ENCODE results near the gene UTP11.

DNA sequence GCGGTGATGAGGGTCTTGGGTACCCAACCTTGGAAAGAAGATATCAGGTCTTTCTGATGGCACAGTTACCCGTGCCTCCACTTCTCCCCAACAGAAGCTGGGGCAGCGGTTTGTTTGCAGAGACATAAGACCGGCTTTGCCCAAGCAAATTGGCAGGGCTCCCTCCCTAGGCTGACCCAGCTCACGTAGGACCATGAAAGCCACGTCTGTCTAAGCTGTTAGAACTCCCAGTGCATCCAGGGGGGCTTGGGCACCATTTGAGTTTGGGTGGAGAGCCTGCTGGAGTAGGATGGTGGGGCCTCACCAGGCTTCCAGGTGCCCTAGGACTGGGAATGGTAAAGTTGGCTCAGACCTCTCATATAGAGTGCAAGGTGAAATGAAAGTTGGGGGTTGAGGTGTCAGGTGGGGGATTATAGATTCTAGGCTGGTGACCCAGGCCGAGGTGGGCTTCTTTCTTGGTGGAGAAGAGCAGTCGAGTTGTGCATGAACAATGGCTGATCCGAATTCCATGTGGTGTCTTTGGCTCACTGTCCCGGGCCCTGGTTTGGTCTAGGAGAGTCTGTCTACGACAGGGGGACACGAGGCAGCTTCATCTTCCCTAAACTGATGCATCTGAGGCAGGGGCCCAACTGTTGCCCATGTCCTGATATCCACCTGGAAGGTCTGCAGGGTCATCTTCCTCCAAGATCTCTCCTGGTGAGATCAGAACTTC is 30.7 kb downstream of the UTP11 start:
- TF ChIP-seq, protein P1, sequence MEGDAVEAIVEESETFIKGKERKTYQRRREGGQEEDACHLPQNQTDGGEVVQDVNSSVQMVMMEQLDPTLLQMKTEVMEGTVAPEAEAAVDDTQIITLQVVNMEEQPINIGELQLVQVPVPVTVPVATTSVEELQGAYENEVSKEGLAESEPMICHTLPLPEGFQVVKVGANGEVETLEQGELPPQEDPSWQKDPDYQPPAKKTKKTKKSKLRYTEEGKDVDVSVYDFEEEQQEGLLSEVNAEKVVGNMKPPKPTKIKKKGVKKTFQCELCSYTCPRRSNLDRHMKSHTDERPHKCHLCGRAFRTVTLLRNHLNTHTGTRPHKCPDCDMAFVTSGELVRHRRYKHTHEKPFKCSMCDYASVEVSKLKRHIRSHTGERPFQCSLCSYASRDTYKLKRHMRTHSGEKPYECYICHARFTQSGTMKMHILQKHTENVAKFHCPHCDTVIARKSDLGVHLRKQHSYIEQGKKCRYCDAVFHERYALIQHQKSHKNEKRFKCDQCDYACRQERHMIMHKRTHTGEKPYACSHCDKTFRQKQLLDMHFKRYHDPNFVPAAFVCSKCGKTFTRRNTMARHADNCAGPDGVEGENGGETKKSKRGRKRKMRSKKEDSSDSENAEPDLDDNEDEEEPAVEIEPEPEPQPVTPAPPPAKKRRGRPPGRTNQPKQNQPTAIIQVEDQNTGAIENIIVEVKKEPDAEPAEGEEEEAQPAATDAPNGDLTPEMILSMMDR (IDR thresholded peaks at IDR 0.05; ENCODE audit: low read depth, low read length) = no peak
- no peak for TF ChIP-seq EZH2phosphoT487 (IDR thresholded peaks at IDR 0.05; ENCODE audit: low read depth)

Data from OCI-LY3 (cell line).